SJSA1 (cell line): Measurements from ENCODE around the gene OGDHL. TPM values are rescaled to one million over a fixed set of nuclear protein-coding genes. Genes with fewer than 3 reads are reported as not detected.
"Not testable (repeated sequence)": the region's sequence is repeated elsewhere in the genome, so short reads cannot be mapped to it uniquely, and the experiment has no call there.

Source experiments
- DNase-seq, 2 experiments: peaks; one replicate each; pipeline ENCODE4 v3.0.0-alpha.2; 2015 to 2020; ENCODE audit warnings: low spot score in 2 of 2, low read depth in 1 of 2
- H3K27ac ChIP-seq: fragments of 250-450 bp; sonication (Bioruptor Pico); 2 replicates; pipeline ENCODE4 v1.5.1; 2020; ENCODE audit warnings: mild to moderate bottlenecking, moderate library complexity
- H3K27me3 ChIP-seq: fragments of 250-450 bp; sonication (Bioruptor Pico); replicated peaks from 2 replicates; pipeline ENCODE4 v1.5.1; 2020; ENCODE audit warnings: mild to moderate bottlenecking, moderate library complexity
- H3K36me3 ChIP-seq: fragments of 250-450 bp; sonication (Bioruptor Pico); 2 replicates; pipeline ENCODE4 v1.5.1; 2020; ENCODE audit warnings: mild to moderate bottlenecking
- H3K4me1 ChIP-seq: fragments of 250-450 bp; sonication (Bioruptor Pico); replicated peaks from 2 replicates; pipeline ENCODE4 v1.6.1; 2021; ENCODE audit warnings: mild to moderate bottlenecking
- H3K4me3 ChIP-seq: fragments of 250-450 bp; sonication (Bioruptor Pico); 2 replicates; pipeline ENCODE4 v1.5.1; 2020; ENCODE audit warnings: mild to moderate bottlenecking
- H3K9me3 ChIP-seq: fragments of 250-450 bp; sonication (Bioruptor Pico); replicated peaks from 2 replicates; pipeline ENCODE4 v1.5.1; 2020; ENCODE audit warnings: mild to moderate bottlenecking
- total RNA-seq: library from RNA; depleted of rRNA; stranded (reverse); fragments of >200 nt; shearing (Covaris generic); gene quantifications from 2 replicates; pipeline ENCODE4 v1.2.3, GENCODE V29; 2014; rRNA removed

The OGDHL gene
- total RNA-seq: not detected in 2 replicates

DNA sequence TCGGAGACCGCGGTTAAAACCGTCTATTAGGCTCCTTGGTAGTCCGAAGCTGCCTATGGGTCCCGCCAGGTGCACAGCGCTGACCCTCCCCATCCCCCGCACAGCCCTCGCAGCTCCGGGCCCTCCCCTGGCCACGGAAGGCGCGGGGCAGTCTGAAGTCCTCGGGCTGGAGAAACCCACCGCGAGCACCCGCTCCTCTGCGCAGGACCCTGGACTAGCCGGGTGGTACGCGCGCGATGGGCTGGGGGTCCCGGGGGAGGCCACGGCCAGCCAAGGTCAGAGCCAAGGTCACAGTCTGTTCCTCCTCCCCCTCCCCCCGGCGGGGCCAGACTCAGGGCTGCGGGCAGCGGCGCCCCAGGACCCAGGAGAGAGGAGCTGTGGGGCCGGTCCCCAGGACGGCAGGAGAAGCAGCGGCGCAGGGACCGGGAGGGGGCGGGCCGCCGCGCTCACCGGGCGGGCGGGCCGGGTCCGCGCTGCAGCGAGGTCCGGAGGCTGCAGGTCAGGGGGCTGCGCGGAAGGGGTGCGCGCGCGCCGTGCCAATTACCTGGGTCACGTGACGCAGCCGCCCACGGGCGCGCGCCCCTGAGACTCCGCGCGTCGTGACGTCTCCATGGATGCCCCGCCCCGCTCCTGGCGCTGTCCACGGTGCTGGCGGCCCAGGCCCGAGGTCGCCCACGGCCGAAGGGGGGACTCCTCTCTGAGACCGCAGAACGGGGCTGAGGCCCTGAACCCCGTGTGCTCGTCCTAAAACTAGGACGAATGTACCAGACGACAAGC lies at the start of gene OGDHL:
Gene OGDHL (minus strand): TSS at position 535 of the 777 bp plus-strand sequence. CDS start 3,731 bp downstream, outside the sequence.
- Histone ChIP-seq H3K27me3 (peaks cover 29% of the 10 kb centered on the region), H3K4me3 (peak within 1 kb of the TSS; percentile 43), H3K27ac (no peak within 1 kb of the TSS), H3K9me3 (no peaks in the 10 kb centered on the region; the same call in 1 of the 2 replicates), H3K36me3 (no peaks in the 10 kb centered on the region), H3K4me1 (peaks cover 8% of the 10 kb centered on the region)
- DNase-seq: peak in 1 of 2 experiments; percentile 20

GRCh38 chr10:49803988-49804387 lies 41.9 kb upstream of the OGDHL start:
- no peak for DNase-seq

DNA sequence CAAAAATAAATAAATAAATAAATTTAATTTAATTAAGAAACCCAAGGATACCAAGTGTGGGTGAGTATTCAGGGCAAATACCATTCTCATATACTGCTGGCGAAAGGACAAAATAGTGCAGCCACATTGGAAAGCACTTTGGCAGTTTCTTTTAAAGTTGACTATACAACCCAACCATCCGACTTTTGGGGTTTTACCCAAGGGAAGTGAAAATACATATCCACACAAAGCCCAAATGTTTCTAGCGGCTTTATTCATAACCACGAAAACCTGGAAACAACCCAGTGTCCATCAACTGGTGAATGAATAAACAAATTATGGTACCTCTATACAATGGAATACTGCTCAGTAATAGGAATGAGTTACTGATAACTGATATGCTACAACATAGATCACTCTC lies 36.2 kb upstream of the OGDHL start:
- Histone ChIP-seq H3K27me3 (peaks cover 18% of the 10 kb centered on the region), H3K36me3 (no peaks in the 10 kb centered on the region), H3K4me1 (no peaks in the 10 kb centered on the region), H3K27ac (no peak overlapping the region), H3K9me3 (no peaks in the 10 kb centered on the region), H3K4me3 (no peak overlapping the region)
- no peak for DNase-seq

More at GRCh38 chr10:49803988-49804387, 41.9 kb upstream of the OGDHL start:
- Histone ChIP-seq H3K36me3 (no peaks in the 10 kb centered on the region), H3K4me1 (no peaks in the 10 kb centered on the region), H3K27me3 (peaks cover 11% of the 10 kb centered on the region), H3K9me3 (no peaks in the 10 kb centered on the region), H3K27ac (no peak overlapping the region), H3K4me3 (no peak overlapping the region)

GRCh38 chr10:49791100-49791499 lies 29.0 kb upstream of the OGDHL start:
- Histone ChIP-seq H3K36me3 (no peaks in the 10 kb centered on the region), H3K9me3 (no peaks in the 10 kb centered on the region), H3K4me3 (no peak overlapping the region), H3K27me3 (peaks cover 14% of the 10 kb centered on the region), H3K27ac (no peak overlapping the region), H3K4me1 (no peaks in the 10 kb centered on the region)
- DNase-seq: no peak

- DNase-seq: no peak
- Histone ChIP-seq H3K4me1 (no peaks in the 10 kb centered on the region), H3K27ac (no peak overlapping the region), H3K9me3 (no peaks in the 10 kb centered on the region), H3K36me3 (no peaks in the 10 kb centered on the region), H3K27me3 (peaks cover 23% of the 10 kb centered on the region), H3K4me3 (no peak overlapping the region)
Observed at GRCh38 chr10:49784681-49785080, 22.6 kb upstream of the OGDHL start.

GRCh38 chr10:49783645-49784044 lies 21.5 kb upstream of the OGDHL start:
- Histone ChIP-seq H3K27me3 (peaks cover 17% of the 10 kb centered on the region), H3K9me3 (no peaks in the 10 kb centered on the region), H3K4me1 (no peaks in the 10 kb centered on the region), H3K36me3 (no peaks in the 10 kb centered on the region), H3K27ac (no peak overlapping the region), H3K4me3 (no peak overlapping the region)
- no peak for DNase-seq

- no peak overlapping the region for H3K27ac ChIP-seq
- peaks cover 16% of the 10 kb centered on the region for H3K27me3 ChIP-seq
- no peak overlapping the region for H3K4me3 ChIP-seq
- no peak for DNase-seq
- H3K4me1 ChIP-seq: no peaks in the 10 kb centered on the region
- H3K9me3 ChIP-seq: no peaks in the 10 kb centered on the region
- no peaks in the 10 kb centered on the region for H3K36me3 ChIP-seq
Observed at GRCh38 chr10:49781247-49781646, 19.1 kb upstream of the OGDHL start.

- Histone ChIP-seq H3K27me3 (0 out of 2 replicates have a peak, but pooled peaks cover 4% of the 10 kb centered on the region), H3K36me3 (no peaks in the 10 kb centered on the region), H3K4me1 (no peaks in the 10 kb centered on the region), H3K4me3 (no peak overlapping the region), H3K9me3 (no peaks in the 10 kb centered on the region), H3K27ac (no peak overlapping the region)
- no peak for DNase-seq
Observed at GRCh38 chr10:49778197-49778596, 16.1 kb upstream of the OGDHL start.

DNA sequence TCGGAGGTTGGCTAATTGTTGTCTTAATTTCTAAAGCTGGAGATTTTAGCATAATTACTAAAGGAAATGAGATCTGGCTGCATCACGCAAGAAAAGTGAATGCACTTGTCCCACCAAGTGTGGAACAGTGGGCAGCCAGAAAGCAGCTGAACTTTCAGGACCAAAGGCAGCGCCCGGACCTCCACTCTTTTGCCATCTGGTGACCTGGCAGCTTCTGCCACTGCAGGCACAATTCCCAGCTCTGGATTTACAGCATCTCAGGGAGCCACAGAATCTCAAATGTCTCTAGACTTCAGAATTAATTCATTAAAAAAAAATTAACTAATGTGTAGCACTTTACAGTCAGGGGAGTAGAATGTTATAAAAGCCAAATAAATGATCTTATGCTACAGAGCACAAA lies 14.7 kb upstream of the OGDHL start:
- no peak overlapping the region for H3K27ac ChIP-seq
- no peaks in the 10 kb centered on the region for H3K4me1 ChIP-seq
- no peaks in the 10 kb centered on the region for H3K36me3 ChIP-seq
- DNase-seq: no peak
- no peak overlapping the region for H3K4me3 ChIP-seq
- 0 out of 2 replicates have a peak, but pooled peaks cover 4% of the 10 kb centered on the region for H3K27me3 ChIP-seq
- H3K9me3 ChIP-seq: no peaks in the 10 kb centered on the region

DNA sequence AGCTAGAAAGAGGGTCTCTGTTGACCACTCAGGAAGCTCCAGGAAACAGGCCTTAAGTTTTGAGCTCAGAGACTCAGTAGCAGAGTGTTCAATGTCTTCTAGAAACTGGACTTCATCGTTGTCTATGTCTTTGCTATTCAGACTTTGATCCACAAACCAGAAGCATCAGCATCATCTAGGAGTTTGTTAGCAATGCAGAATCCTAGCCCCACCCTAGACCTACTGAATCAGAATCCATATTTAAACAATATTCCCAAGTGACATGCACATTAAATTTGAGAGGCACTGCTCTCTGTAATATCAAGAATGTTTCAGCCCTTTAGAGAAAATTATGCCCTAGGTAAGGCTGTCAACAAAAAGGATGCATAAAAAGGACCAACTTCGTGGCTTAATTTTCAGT lies 12.9 kb upstream of the OGDHL start:
- no peaks in the 10 kb centered on the region for H3K36me3 ChIP-seq
- H3K27ac ChIP-seq: no peak overlapping the region
- H3K9me3 ChIP-seq: no peaks in the 10 kb centered on the region
- 0 out of 2 replicates have a peak, but pooled peaks cover 5% of the 10 kb centered on the region for H3K27me3 ChIP-seq
- no peak for DNase-seq
- no peak overlapping the region for H3K4me3 ChIP-seq
- H3K4me1 ChIP-seq: no peaks in the 10 kb centered on the region

GRCh38 chr10:49772944-49773343 lies 10.8 kb upstream of the OGDHL start:
- H3K27me3 ChIP-seq: peaks cover 24% of the 10 kb centered on the region

GRCh38 chr10:49771046-49771445 lies 8.9 kb upstream of the OGDHL start:
- H3K4me1 ChIP-seq, H3K9me3 ChIP-seq, DNase-seq, H3K36me3 ChIP-seq, H3K27ac ChIP-seq, H3K4me3 ChIP-seq: not testable (repeated sequence)
- H3K27me3 ChIP-seq: peaks cover 38% of the 10 kb centered on the region

More at GRCh38 chr10:49772944-49773343, 10.8 kb upstream of the OGDHL start:
- not testable (repeated sequence) for H3K4me1 ChIP-seq, H3K9me3 ChIP-seq, DNase-seq, H3K4me3 ChIP-seq, H3K27ac ChIP-seq, H3K36me3 ChIP-seq

DNA sequence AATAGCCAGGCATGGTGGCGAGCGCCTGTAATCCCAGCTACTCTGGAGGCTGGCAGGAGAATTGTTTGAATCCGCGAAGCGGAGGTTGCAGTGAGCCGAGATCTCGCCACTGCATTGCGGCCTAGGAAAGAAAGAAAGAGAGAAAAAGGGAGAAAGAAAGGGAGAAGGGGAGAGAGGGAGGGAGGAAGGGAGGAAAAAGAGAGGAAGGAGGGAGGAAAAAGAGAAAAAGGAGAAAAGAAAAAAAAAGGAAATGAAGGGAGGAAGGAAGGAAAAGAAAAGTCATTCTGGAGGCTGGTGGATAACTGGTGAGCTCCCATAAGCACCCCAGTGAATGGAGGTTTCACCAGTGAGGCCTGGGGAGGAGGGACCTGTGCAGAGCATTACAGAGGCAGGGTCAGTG lies 7.6 kb upstream of the OGDHL start:
- peaks cover 3% of the 10 kb centered on the region; the same call in 1 of the 2 replicates for H3K9me3 ChIP-seq
- no peaks in the 10 kb centered on the region for H3K36me3 ChIP-seq
- H3K4me3 ChIP-seq: no peak overlapping the region
- DNase-seq: no peak
- H3K4me1 ChIP-seq: no peaks in the 10 kb centered on the region
- H3K27me3 ChIP-seq: peaks cover 38% of the 10 kb centered on the region
- H3K27ac ChIP-seq: no peak overlapping the region

GRCh38 chr10:49768731-49769130 lies 6.6 kb upstream of the OGDHL start:
- Histone ChIP-seq H3K4me1 (no peaks in the 10 kb centered on the region), H3K27me3 (peaks cover 38% of the 10 kb centered on the region), H3K4me3 (no peak overlapping the region), H3K27ac (no peak overlapping the region), H3K36me3 (no peaks in the 10 kb centered on the region), H3K9me3 (peaks cover 3% of the 10 kb centered on the region; the same call in 1 of the 2 replicates)
- DNase-seq: no peak
